Neutrophil (primary cell): ENCODE measurements around the gene CPLANE2.

Experiments
- H3K27ac ChIP-seq: fragments of 200-600 bp; sonication (generic); 2 replicates; pipeline ENCODE4 v1.5.1; 2016; ENCODE audit warnings: mild to moderate bottlenecking, moderate library complexity
- H3K27me3 ChIP-seq: fragments of 200-600 bp; sonication (generic); 2 replicates; pipeline ENCODE4 v1.6.0; 2016; ENCODE audit warnings: mild to moderate bottlenecking
- H3K36me3 ChIP-seq: fragments of 200-600 bp; sonication (generic); 2 replicates; pipeline ENCODE4 v1.5.1; 2017
- H3K4me1 ChIP-seq, 2 experiments: fragments of 200-600 bp in 1 of 2; sonication (generic) in 1 of 2; 1 replicate in 1 of 2; 2 replicates in 1 of 2; pipeline versions ENCODE4 v1.5.1 to v1.6.1; 2013 to 2016; ENCODE audit warnings: low read depth in 1 of 2, low read length in 1 of 2, mild to moderate bottlenecking in 1 of 2, moderate library complexity in 1 of 2; ENCODE audit not compliant: control insufficient read depth in 1 of 2, insufficient read depth in 1 of 2
- H3K4me3 ChIP-seq, 2 experiments: fragments of 200-600 bp in 1 of 2; sonication (generic) in 1 of 2; 1 replicate in 1 of 2; 2 replicates in 1 of 2; pipeline ENCODE4 v1.5.1; 2013 to 2016; ENCODE audit warnings: low read depth in 1 of 2, low read length in 1 of 2, mild to moderate bottlenecking in 1 of 2, moderate library complexity in 1 of 2
- H3K9me3 ChIP-seq: fragments of 200-600 bp; sonication (generic); 2 replicates; pipeline ENCODE4 v1.5.1; 2016
- CTCF ChIP-seq: fragments of 200-600 bp; sonication (generic); IDR thresholded peaks from 2 replicates; pipeline ENCODE4 v1.5.1; 2016; ENCODE audit warnings: antibody characterized with exemption

Gene CPLANE2

GRCh38 chr1:16211824-16212223 is 25.2 kb downstream of the CPLANE2 start:
- peaks cover 20 to 21% of the 10 kb centered on the region in 2 experiments for H3K4me1 ChIP-seq
- no peaks in the 10 kb centered on the region for H3K9me3 ChIP-seq
- no peak overlapping the region for H3K27ac ChIP-seq
- no peak for TF ChIP-seq CTCF
- peaks cover 50% of the 10 kb centered on the region for H3K27me3 ChIP-seq
- no peaks in the 10 kb centered on the region for H3K36me3 ChIP-seq
- H3K4me3 ChIP-seq, result no peak overlapping the region

- no peaks in the 10 kb centered on the region for H3K36me3 ChIP-seq
- TF ChIP-seq CTCF, result no peak
- no peak overlapping the region for H3K4me3 ChIP-seq
- H3K4me1 ChIP-seq, result peaks cover 14 to 17% of the 10 kb centered on the region in 2 experiments
- peaks cover 38% of the 10 kb centered on the region for H3K27me3 ChIP-seq
- H3K27ac ChIP-seq, result no peak overlapping the region
- H3K9me3 ChIP-seq, result no peaks in the 10 kb centered on the region
These were observed 26.4 kb downstream of the CPLANE2 start for GRCh38 chr1:16210581-16210980.

- H3K9me3 ChIP-seq, result no peaks in the 10 kb centered on the region
- H3K27ac ChIP-seq, result no peak overlapping the region
- H3K36me3 ChIP-seq, result no peaks in the 10 kb centered on the region
- peaks cover 14 to 17% of the 10 kb centered on the region in 2 experiments for H3K4me1 ChIP-seq
- H3K4me3 ChIP-seq, result no peak overlapping the region
- no peak for TF ChIP-seq CTCF
- peaks cover 33% of the 10 kb centered on the region for H3K27me3 ChIP-seq
These were observed 27.1 kb downstream of the CPLANE2 start for GRCh38 chr1:16209847-16210407.

- no peak for TF ChIP-seq CTCF
- H3K4me1 ChIP-seq, result peaks cover 14 to 17% of the 10 kb centered on the region in 2 experiments
- no peaks in the 10 kb centered on the region for H3K9me3 ChIP-seq
- peaks cover 27% of the 10 kb centered on the region for H3K27me3 ChIP-seq
- no peak overlapping the region for H3K27ac ChIP-seq
- H3K36me3 ChIP-seq, result no peaks in the 10 kb centered on the region
- H3K4me3 ChIP-seq, result no peak overlapping the region
These were observed 27.7 kb downstream of the CPLANE2 start for GRCh38 chr1:16209132-16209846.

GRCh38 chr1:16208270-16208987 is 28.6 kb downstream of the CPLANE2 start:
- no peak overlapping the region for H3K27ac ChIP-seq
- peaks cover 14 to 17% of the 10 kb centered on the region in 2 experiments for H3K4me1 ChIP-seq

More at GRCh38 chr1:16208270-16208987, 28.6 kb downstream of the CPLANE2 start:
- no peak overlapping the region for H3K4me3 ChIP-seq
- TF ChIP-seq CTCF, result no peak
- no peaks in the 10 kb centered on the region for H3K9me3 ChIP-seq
- H3K36me3 ChIP-seq, result no peaks in the 10 kb centered on the region
- peaks cover 19% of the 10 kb centered on the region for H3K27me3 ChIP-seq
